MV-4-11 (cell line): ENCODE measurements around the gene SPSB3.

Experiments
- DNase-seq: peaks from one replicate; lab custom pipeline; 2025; lab: John Stamatoyannopoulos, UW

Gene SPSB3

DNA sequence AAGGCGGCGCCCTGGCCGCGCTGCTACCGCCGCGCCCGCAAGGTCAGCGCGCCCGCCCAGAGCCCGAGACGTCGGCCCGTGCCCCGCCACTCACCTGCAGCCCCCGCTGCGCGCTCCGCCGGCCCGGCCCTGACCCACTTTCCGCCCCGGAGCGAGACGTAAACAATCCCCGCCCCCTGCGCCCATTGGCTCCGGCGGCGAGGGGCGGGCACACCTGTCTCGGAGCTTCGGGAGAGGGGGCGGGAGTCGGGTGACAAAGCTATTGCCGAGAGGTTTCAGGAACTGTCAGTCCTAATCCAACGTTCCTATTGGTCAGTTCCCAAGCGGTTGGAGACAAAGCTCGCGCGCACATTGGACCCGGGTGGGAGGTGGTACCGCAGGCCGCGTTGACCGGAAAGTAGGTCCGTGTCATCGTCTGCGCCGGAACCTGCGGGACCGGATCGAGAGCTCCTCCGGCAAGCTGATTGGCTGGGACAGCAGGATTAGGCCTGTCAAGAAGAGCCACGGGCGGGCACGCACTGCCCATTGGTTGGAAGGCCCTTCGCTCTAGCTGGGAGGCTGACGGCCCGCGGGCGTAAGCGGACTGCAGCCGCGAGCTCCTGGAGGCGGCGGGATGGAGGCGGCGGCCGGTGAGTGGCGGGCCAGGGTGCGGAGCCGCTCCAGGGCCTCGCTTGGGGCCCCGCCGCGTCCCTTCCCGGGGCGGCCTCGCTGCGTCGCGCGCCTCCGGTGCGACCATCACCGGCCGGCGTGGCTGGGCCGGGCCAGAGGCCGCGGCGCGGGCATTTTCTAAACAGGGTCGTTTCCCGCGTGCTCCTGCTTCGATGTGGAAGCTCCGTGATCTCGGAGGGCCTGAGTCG is at the start of gene SPSB3, which contains the start of gene NUBP2:
TSS of gene SPSB3 (minus strand) at position 164 of the 857 bp plus-strand sequence. CDS start 1,088 bp downstream, outside the sequence.
TSS of gene NUBP2 (plus strand) at position 553 of the 857 bp plus-strand sequence. CDS start at position 614, 61 bp downstream.
- DNase-seq, result peak; percentile 100

DNA sequence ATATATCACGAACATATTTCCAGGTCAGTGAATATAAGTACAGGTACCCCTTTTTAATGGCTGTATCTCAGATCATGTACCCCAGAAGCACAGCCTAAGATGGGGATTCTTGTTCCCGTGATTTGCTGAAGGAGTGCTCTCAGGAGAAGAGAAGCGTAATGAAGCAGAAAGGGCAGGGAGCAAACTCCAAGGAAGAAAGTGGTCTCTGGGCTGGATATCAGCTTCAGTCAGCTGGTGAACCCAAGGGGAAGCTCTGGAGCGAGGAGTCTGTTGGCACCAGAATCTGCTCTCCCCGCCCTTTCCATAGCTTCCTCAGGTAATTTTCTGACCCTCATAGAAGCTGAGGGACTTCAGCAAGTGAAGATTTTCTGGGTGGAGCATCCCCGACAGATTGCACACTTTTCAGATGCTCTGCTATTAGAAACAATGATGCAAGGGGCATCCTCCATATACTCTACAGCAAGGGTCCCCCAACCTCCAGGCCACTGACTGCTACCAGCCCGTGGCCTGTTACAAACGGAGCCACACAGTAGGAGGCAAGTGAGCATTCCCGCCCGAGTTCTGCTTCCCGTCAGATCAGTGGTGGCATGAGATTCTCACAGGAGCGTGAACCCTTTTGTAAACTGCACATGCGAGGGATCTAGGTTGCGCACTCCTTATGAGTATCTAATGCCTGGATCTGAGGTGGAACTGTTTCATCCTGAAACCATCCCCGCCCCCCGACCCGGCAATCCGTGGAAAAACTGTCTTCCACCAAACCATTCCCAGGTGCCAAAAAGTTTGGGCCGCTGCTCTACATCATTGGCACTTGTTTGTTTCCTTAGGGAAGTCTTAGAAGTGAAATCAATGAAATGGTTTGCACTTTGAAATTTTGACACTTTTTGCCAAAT is 49.1 kb upstream of the SPSB3 start:
- DNase-seq, result no peak

DNA sequence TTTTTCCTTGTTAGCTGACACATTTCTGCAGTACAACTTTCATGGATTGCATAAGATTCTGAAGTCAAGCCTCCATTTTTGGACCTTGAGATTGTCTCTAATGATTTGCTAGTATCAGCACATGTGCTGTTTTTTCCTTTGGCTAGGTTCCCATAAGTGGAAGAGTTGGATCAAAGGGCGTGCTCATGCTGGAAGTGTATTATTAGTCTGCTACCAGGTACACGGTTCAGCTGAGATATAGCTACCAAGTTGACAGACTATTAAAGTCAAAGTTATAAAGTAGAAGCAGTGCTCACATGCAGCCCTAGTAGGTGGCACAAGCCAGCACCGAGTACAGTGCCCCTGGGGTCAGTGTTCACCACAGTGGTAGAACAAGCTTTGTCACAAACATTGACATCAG is 47.8 kb upstream of the SPSB3 start:
- no peak for DNase-seq

DNA sequence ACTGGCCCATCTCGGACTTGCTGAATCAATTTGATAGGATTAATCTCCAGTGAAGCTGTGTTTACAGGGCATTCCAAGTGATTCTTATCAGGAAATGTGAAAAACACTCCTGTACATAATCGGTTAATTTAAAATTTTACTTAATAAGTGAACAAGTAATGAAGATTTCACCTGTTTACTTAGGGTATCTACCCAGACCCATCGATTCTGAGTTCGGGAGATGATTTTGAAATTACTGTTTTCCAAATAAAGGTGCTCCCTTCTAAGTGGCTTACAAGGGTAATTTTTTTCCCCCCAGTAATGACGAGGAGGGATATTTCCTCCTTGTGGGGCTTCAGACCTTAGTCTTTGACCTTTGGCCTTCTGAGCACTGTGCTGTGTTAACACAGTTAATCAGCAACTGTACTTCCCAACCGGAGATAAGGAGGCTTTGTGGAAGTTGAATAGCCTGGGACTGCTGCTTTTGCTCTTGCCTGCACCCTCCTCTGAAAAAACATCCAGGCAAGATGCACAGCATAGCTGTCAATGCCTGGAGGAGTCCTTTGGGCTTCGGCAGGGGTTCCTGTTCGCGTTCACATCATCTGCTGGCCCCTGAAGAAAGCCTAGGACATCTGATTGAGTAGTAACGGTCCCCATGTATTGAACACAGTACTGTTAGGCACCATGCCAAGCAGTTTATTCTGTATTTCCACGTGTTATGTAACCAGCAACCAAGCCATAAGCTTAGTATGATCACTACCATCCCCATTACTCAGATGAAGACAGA is 46.5 kb upstream of the SPSB3 start:
- no peak for DNase-seq

DNA sequence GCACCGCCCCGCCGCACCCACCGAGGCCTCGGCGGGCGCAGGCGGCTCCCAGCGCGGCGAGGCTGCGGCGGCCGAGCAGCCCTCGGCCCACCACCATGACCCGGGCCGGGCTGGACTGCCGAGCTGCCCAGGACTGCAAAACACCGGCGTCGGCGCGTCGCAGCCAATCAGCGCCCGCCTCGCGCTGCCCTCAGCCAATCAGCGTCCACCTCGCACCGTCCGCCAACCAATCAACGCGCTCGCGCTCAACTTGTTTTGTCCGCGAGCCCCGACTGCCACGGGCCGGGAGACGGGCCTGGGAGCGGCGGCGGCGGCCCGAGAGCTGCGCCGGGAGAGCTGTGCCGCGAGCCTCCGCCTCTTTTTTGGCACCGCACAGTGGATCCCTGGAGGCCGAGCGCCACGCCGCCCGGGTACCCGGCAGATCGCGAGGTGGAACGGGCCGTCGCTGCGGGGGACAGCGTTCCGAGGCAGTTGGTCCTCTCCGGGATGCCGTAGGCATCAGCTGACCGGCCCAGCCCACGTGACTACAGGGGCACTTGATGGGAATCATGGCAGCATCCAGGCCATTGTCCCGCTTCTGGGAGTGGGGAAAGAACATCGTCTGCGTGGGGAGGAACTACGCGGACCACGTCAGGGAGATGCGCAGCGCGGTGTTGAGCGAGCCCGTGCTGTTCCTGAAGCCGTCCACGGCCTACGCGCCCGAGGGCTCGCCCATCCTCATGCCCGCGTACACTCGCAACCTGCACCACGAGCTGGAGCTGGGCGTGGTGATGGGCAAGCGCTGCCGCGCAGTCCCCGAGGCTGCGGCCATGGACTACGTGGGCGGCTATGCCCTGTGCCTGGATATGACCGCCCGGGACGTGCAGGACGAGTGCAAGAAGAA is 44.6 kb upstream of the SPSB3 start, which contains the start of the genes FAHD1 and HAGH:
TSS of gene FAHD1 (plus strand) at position 516 of the 883 bp plus-strand sequence. CDS start at position 549, 33 bp downstream.
TSS of gene HAGH (minus strand) at position 135 of the 883 bp plus-strand sequence. CDS start at position 97, 38 bp downstream.
- peak; percentile 85 for DNase-seq

DNA sequence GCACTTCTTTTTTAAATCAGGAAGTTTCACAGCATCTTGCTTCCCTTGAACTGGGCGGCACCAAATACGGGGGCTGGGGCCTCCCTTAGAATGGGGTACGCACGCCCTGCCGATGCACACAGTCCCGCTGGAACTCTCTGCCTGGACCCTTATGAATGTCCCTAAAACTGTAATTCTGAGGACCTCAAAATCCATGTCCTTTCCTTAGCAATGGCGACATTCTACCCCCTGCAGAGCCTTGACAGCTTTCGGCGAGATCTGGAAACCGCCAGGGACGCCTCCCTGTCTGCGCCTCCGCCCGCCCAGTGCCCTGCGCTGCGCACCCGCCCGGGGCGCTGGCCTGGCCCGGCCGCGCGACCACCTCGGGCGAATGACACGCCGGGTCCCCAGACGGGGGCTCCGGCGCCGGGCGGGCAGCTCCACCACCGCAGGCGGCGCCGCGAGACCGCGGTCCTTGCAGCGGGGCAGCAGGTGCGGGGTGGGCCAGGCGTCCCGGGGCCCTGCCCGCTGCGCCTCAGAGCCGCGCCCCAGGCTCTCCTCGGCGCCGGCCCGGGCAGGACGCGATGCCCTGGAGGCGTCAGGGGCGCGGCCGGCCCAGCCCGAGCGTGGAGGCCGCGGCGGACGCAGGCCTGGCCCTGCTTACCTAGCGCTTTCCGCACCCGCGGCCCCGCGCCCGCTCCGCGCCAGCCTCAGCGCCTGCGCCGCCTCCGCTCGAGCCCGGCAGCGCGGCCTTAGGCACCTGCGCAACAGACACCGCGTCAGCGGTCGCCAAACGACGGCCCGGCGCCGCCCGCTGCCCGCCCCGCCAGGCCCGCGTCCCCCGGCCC is 43.7 kb upstream of the SPSB3 start:
- peak; percentile 45 for DNase-seq

DNA sequence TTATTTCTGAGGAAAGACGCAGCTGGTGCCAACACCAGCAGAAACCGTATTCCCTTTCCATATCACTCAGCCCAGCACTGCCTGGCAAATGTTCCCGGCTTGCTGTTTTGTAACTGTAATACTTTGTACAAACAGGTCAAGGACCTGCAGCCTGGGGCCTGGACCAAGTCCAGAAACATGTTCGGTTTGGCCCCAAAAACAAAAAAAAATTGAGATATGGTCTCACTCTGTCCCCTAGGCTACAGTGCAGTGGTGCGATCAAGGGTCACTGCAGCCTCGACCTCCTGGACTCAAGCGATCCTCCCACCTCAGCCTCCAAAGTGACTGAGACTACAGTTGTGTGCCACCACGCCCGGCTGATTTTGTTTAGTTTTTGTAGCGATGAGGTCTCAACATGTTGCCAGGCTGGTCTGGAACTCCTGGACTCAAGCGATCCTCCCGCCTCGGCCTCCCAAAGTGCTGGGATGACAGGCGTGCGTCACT is 43.1 kb upstream of the SPSB3 start:
- no peak for DNase-seq

DNA sequence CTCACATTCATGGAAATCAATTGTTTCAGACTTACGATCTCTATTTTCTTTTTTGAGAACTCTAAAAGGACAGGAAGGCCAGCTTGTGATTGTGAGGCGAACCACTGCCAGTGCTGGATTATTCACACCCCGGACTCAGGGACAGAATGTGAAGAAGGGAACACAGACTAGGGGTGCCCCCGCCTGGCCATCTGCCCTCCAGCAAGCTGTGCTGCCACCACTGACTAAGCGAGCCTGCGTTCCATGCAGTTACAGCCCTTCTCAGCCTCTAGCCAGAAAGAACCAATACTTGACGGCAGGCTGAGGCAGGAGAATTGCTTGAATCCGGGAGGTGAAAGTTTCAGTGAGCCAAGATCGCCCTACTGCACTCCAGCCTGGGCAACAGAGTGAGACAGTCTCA is 41.5 kb upstream of the SPSB3 start:
- peak; percentile 54 for DNase-seq

DNA sequence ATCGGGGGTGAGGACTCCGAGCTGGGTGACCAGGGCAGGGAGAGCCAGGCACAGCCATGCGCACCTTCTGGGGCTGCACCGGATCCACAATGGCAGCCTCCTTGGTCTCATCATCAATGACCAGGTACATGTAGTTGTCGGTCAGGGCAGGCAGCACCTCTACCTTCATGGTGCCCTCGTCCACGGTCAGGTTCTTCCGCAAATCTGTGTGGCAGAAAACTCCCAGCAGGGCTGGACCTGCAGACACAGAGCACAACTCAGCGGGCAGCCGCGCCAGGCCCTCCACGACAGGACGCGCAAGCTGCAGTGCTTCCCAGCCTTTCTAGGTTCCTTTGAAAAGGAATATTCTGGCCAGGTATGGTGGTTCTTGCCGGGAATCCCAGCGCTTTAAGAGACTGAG is 40.4 kb upstream of the SPSB3 start:
- DNase-seq, result no peak

DNA sequence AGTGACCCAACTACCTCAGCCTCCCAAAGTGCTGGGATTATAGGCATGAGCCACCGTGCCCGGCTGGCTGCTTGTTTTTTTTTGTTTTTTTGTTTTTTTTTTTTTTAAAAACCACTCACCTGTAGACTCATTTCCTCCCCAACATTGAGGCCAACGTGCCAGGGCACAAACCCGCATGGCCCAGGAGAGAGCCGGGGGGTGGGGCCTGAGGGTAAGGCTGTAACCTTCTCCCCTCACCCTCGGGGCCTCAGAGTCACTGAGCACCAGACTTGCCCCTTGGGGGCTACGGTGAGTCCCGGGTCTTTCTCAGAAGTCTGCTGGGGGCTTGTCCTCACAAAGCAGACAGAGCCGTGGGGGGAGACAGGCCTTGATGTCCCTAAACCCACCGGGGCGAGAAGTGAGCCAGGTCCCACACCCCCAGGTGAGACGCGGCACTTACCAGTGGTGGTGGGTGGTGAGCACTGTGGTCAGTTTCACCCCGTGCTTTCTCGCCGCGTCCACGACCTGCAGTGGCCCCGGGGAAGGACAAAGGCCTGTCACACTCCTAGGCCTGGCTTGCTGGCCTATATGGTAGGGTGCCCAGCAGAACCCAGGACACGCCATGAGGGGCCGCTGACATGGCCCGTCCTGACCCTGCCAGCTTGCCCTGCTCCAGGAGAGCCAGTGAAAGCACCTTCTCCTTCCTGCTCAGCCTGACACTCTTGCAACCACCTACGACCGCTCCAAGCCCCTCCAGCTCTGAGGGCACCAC is 39.7 kb upstream of the SPSB3 start:
- no peak for DNase-seq

DNA sequence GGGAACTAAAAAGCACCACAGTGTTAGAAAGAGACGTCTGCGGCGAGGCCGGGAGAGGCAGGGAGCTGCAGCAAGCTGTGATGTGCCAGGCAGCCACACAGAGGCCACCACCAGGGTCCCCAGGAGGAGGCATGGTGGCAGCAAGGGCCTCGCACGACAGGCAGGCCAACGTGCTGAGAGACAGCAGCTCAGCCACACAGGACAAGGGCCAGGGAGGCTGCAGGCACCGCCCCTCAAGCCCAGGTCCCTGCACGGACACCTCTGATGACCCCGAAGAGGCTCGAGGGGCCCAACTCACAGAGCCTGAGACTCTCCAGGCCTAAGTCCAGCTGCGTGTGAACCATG is 38.5 kb upstream of the SPSB3 start:
- no peak for DNase-seq

DNA sequence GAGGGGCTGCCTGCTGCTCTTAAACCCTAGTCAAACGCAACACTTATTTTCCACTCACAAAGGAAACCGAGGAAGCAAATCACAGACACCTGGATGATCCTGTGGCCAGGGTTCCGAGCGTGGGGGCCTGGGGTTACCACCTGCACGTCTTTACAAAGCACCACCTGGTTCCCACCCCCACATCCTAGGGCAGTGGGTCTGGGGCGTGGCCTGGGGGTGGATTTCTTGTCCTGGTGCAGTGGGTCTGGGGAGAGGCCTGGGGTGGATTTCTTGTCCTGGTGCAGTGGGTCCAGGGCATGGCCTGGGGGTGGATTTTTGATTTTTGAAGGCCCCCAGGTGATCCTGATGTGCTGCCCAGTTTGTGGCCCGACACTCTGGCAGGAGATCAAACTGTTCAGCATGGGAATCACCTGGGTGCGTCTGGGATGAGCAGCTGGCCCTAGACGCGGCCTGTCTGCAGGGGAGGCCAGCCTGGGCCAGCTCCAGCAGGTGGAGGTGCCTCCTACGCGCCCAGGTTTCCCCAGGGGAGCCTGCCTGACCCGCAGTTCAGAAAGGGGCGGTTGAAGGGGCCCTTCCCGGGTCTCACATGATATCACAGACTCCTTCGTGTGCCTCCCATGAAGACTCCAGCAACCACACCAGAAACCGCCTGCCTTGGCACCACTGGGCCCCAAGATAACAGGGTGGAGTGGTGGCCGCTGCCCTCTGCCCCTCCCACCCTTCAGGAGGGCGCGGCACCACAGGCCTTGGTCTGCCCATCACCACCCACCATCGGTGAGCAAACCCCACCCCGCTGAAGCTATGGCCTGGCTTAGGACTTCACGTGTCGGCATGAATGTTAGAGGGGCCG is 38.0 kb upstream of the SPSB3 start:
- no peak for DNase-seq

DNA sequence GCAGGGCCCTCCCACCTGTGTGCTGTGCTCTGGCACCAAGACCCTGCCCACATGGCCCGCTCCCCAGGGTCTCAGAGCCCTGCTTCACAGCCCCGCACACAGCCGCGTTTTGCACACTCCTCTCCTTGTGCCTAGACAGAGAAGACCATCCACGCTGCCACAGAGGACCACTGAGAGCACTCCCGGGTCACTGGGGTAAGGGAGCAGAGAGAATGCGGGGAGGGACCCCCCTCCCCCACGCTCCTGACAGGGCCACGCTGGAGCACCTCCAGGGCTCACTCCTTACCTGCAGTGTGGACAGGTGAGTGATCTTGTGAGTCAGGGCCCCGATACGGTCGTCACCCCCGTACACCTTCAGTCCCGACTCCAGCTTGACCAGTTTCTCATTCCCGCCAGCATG is 37.2 kb upstream of the SPSB3 start:
- no peak for DNase-seq

DNA sequence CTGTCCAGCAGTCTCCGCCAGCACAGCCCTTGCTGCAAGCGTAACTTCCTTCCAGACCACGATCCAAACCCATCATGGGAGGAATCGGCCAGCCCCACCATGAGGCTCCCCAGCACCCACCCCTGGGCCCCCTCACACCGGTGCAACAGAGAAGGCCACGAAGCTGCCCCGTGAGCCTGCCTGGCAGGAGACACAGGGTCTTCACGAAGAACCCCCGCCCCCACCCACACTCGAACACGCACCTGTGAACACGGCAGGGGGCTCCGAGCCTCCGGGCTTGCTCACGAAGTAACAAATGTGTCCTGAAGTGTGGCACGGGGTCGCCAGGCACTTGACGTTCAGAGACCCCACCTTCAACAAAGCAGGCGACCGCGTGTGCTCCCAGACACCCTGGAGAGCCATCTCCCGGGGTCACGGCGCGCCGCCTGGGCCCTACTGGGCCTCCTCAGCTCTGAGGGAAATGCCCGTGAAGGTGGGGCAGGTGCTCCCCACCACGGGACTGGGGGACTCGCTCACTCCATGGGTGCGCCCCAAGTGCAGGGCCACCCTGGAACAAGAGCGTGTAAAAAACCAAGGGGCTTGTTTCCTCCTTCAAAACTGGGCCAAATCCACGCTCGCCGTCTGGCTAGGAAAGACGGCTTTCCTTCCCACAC is 36.6 kb upstream of the SPSB3 start:
- DNase-seq, result no peak

DNA sequence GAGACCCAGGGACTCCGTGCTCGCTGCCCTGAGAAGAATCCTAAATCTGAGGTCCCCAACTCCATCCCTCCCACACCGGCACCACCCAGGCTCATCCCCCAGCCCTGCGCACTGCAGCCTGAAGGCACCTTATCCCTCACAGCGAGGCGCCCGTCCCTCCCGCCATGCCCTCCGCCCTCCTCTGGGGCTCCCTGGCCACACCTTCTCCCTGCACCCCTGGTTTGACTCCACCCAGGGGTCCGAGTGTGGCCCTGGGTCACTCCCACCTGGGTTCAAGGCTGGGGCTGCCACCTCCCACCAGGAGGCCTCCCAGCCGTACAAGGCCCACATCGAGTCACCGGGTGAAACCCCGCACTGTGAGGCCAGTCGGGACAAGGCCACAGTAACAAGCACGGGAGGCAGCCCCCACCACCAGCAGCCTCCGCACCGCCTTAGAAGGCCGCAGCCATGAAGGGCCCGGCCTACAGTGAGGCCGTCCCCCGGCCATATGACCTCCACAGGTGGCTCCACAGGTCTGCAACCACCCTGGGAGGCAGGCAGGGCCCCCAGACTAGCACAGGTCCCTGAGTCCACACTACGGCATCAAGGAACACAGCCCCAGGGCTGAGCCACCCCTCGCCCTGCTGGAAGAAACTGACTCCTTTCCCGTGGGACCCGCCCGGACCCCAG is 36.0 kb upstream of the SPSB3 start:
- no peak for DNase-seq

DNA sequence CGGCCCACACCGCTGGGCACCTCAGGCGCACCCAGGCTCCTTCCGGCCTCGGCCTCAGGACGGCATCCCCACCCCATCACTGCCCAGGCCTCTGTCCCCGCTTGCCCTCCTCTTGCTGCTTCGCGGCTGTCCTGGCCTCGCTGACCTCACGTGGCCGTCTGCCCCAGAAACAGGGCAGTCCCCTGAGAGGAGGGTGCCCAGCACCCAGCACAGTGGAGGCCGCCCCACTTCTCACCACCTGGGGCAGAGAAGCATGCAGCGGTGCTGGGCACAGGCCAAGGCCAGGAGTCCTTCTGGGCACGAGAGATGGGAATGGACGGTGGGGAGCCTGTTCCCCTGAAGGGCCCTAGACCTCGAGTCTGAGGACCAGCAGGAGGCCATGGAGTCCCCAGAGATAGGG is 35.3 kb upstream of the SPSB3 start:
- DNase-seq, result no peak

DNA sequence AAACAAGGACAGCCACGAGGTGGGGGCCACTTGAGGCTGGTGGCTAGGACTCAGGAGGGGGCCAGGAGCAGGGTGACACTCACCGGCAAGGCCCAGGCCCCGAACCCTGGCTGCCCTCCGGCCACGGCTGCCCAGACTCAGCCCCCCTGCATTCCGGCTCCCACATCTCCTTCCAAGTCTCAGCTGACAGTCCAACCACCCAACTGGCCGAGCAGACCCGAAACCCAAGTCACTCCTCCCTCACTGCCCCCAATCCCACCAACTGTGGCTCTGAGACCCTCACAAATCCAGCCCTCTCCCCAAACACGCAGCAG is 34.9 kb upstream of the SPSB3 start:
- DNase-seq, result no peak
